Measurements from ENCODE around the gene ADAP1.
"Not testable (repeated sequence)": the region's sequence is repeated elsewhere in the genome, so short reads cannot be mapped to it uniquely, and the experiment has no call there.

DNA sequence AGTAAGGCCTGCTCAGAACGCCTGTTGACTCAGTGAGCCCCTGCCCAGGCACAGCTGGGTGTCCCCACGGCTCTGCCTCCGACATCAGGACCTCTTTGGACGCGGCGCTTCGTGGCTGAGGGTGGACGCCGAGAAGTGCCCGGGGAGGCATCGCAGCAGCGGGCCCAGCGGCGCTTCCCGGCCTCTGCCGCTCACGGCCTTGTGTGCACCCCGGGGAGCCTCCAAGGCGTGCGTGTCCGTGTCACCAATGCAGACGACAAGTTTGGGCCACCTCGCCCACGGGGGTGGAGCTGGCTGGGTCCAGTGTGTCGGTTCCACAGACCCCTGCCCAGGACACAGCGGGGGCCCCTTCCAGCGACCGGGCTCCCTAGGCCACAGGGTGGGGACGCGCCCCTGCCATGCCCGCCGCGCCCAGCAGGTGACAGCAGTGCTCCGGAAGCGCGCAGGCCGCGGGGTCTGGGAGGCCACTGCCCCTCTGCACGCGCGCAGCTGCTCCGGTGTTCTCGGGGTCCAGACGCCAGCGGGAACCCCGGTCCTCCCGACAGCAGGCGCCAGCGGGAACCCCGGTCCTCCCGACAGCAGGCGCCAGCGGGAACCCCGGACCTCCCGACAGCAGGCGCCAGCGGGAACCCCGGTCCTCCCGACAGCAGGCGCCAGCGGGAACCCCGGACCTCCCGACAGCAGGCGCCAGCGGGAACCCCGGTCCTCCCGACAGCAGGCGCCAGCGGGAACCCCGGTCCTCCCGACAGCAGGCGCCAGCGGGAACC, 45.7 kb downstream of the ADAP1 start:
- not testable (repeated sequence) for TF ChIP-seq EZH2 (IDR thresholded peaks at IDR 0.05; ENCODE audit: insufficient read depth, poor library complexity, severe bottlenecking); EZH2phosphoT487 (IDR thresholded peaks at IDR 0.05; ENCODE audit: insufficient read depth, low read depth)
